ENCODE results near the gene PTPRN2. TPM values are rescaled to one million over a fixed set of nuclear protein-coding genes. Genes with fewer than 3 reads are reported as not detected.
"Not testable (repeated sequence)": the region's sequence is repeated elsewhere in the genome, so short reads cannot be mapped to it uniquely, and the experiment has no call there.

PTPRN2 gene
- total RNA-seq, 8 experiments from 2014 or later, result 0.10 to 19.7 (median 10.8) TPM; not detected in 1

DNA sequence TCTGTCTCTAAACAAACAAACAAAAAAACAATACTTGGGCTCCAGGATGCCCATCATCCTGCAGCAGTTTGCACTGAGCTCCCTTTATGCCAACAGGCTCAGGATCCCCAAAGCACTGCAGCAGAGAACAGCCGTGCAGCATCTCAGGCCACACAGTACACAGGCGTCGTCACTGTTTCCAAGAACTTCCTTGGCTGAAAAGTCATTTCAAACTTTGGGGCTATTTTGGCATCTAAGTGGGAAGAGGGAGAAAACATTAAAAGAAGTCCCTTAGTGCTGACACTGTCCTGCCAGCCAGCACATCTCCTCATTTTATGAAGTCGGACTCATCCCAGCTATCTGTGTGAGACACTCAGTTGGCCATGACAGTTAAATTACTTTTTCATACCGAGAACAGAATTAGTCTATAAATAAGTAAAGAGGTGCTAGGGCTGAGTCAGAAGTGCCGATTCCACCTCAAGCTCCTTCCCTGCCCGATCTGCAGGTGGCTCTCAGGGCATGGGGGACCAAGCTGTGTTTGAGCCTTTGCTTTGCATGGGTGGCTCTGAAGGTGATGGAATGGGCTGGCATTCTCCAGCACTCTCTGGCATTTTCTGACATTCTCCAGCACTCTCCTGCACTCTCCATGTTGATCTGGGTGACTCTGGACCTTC lies 68.5 kb downstream of the PTPRN2 start:
- no peak overlapping the region for H3K4me3 ChIP-seq
- no peak overlapping the region for H3K27ac ChIP-seq
- in situ Hi-C loops (cut with MboI; ENCODE audit: low pct_unique_long_range_greater_than_20kb in 2 of 9, low sequenced_read_pairs in 9 of 9, unreplicated experiment in 9 of 9), result no loop called here
- no peaks in the 10 kb centered on the region for H3K4me1 ChIP-seq (replicated peaks in 1 of 2)
- WGBS, 10 experiments, result 26 to 100% (median 81%) methylated on average over 1 to 7 of the region's 7 CpGs; no CpG with 5 or more reads in 4 of the 10 experiments
- ATAC-seq (replicated peaks in 6 of 8), result no peak

DNA sequence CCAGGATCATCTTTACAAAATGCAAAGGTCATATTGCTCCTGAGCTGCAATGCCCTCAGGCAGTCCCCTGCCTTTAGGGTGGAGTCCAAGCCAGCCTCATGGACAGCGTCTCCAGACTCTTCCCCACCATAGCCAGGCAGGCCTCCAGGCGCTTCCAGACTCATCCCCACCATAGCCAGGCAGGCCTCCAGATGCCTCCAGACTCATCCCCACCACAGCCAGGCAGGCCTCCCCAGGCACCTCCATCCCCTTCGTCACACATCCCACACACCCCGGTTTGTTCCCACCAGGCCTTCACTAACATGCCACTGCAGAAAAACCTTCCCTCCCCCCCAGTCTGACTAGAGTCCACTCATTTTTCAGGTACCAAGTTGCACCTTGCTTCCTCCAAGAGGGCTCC lies 70.1 kb downstream of the PTPRN2 start:
- no peak for ATAC-seq (replicated peaks in 6 of 8)
- WGBS, 10 experiments, result 0 to 92% (median 82%) methylated on average over 2 of the region's 4 CpGs; no CpG with 5 or more reads in 7 of the 10 experiments
- Histone ChIP-seq H3K27ac (no peak overlapping the region), H3K4me3 (no peak overlapping the region), H3K4me1 (replicated peaks in 1 of 2) (no peaks in the 10 kb centered on the region)
- in situ Hi-C loops (cut with MboI; ENCODE audit: low pct_unique_long_range_greater_than_20kb in 2 of 9, low sequenced_read_pairs in 9 of 9, unreplicated experiment in 9 of 9), result no loop called here

DNA sequence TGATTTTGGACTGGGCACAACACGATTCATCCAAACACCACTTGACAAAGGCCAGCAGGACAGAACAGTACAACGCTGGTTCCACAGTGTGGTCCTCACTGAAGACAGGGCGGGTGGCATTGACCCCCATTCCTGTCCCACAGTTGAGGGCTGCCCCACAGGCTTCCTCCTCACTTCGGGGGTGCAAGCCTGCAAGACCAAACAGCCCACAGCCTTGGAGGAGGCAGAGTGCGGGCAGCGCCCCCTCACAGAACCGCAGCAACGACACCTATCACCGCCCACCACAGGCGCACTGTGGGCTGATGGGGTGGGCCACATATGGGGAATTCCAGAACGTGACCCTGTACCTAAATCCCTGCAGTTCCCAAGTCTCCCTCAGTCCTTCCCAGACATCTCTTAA lies 70.6 kb downstream of the PTPRN2 start:
- no peak for ATAC-seq (replicated peaks in 6 of 8)
- 17 to 84% (median 40%) methylated on average over 1 to 8 of the region's 11 CpGs; no CpG with 5 or more reads in 7 of the 10 experiments for WGBS, 10 experiments
- H3K27ac ChIP-seq, result no peak overlapping the region
- H3K4me3 ChIP-seq, result no peak overlapping the region
- H3K4me1 ChIP-seq (replicated peaks in 1 of 2), result no peaks in the 10 kb centered on the region
- in situ Hi-C loops (cut with MboI; ENCODE audit: low pct_unique_long_range_greater_than_20kb in 2 of 9, low sequenced_read_pairs in 9 of 9, unreplicated experiment in 9 of 9), result no loop called here

DNA sequence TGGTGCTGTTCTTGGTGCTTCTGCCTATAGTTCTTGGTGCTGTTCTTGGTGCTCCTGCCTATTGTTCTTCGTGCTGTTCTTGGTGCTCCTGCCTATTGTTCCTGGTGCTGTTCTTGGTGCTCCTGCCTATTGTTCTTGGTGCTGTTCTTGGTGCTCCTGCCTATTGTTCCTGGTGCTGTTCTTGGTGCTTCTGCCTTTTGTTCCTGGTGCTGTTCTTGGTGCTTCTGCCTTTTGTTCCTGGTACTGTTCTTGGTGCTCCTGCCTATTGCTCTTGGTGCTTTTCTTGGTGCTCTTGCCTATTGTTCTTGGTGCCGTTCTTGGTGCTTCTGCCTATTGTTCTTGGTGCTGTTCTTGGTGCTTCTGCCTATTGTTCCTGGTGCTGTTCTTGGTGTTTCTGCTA lies 71.1 kb downstream of the PTPRN2 start:
- WGBS, 10 experiments, result 0 to 93% (median 78%) methylated on average over 1 to 2 of the region's 2 CpGs; no CpG with 5 or more reads in 2 of the 10 experiments
- Histone ChIP-seq H3K4me3 (no peak overlapping the region), H3K27ac (no peak overlapping the region), H3K4me1 (replicated peaks in 1 of 2) (no peaks in the 10 kb centered on the region)
- ATAC-seq (replicated peaks in 6 of 8), result no peak
- in situ Hi-C loops (cut with MboI; ENCODE audit: low pct_unique_long_range_greater_than_20kb in 2 of 9, low sequenced_read_pairs in 9 of 9, unreplicated experiment in 9 of 9), result no loop called here

DNA sequence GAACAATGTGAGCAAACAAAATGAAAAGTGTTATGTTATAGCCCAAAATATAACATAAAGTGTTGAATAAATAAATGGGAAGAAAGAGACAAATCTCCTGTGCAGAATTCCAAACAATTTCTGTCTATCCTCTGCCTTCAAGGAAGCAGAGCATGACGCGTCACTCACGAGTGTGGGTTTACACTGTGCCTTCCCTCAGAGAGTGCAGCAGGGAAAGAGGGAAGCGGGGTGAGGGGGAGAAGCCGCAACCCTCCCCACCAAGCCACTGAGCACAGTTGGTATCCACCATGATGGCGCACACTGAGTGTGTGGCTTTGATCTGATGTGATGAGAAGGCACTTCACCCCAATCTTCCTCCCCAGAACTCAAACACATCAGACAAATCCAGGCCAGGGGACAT lies 74.8 kb downstream of the PTPRN2 start:
- H3K4me1 ChIP-seq (replicated peaks in 1 of 2), result no peaks in the 10 kb centered on the region
- H3K27ac ChIP-seq, result no peak overlapping the region
- in situ Hi-C loops (cut with MboI; ENCODE audit: low pct_unique_long_range_greater_than_20kb in 2 of 9, low sequenced_read_pairs in 9 of 9, unreplicated experiment in 9 of 9), result no loop called here
- ATAC-seq (replicated peaks in 6 of 8), result no peak
- whole genome bisulfite sequencing, 10 experiments, result 20 to 100% (median 80%) methylated on average over 1 to 6 of the region's 6 CpGs; no CpG with 5 or more reads in 3 of the 10 experiments
- H3K4me3 ChIP-seq, result no peak overlapping the region

DNA sequence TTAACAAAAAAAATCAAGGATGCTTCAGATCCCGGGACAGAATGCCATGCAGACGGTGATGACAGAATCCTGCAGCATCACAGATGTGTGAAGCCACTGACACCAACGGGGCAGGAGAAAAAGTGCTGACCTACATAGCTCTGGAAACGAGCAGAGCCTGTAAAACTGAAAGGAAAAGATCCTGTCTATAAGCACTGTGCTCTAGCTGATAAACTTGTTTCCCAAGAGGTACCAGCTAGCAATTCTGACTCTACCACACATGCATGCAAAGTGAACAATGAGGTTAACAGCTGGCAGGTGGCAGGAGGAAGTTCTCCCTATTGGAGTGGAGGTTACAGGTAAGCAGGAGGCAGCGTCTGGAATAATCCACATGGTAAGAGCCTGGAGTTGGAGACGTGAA lies 75.6 kb downstream of the PTPRN2 start:
- 0 to 94% (median 19%) methylated on average over 2 to 6 of the region's 6 CpGs; no CpG with 5 or more reads in 4 of the 10 experiments for WGBS, 10 experiments
- H3K4me1 ChIP-seq (replicated peaks in 1 of 2), result no peaks in the 10 kb centered on the region
- H3K27ac ChIP-seq, result no peak overlapping the region
- no peak for ATAC-seq (replicated peaks in 6 of 8)
- in situ Hi-C loops (cut with MboI; ENCODE audit: low pct_unique_long_range_greater_than_20kb in 2 of 9, low sequenced_read_pairs in 9 of 9, unreplicated experiment in 9 of 9), result no loop called here
- no peak overlapping the region for H3K4me3 ChIP-seq

DNA sequence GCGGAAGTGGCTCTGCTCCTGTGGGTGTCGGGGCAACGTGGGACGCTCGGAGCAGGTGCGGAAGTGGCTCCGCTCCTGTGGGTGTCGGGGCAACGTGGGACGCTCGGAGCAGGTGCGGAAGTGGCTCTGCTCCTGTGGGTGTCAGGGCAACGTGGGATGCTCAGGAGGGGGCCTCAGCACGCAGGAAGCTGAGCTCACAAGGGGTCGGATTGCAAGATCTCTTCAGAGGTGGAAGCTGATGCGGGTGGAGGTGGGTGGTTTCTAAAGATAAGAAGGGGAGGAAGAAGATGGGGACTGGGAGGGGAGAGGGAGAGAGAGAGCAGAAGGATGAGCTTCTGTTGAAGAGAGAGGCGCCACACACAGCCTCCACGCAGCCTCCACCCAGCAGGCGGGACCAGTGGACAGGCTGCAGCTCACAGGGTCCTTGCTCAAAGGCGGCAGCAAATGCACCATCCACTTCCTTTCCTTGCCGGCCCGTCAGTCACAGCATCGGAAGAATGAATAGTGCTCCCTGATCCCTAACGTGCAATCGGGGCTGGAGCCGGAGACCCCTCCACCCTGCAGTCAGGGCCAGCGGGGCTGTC lies 78.7 kb downstream of the PTPRN2 start:
- in situ Hi-C loops (cut with MboI; ENCODE audit: low pct_unique_long_range_greater_than_20kb in 2 of 9, low sequenced_read_pairs in 9 of 9, unreplicated experiment in 9 of 9), result no loop called here
- Histone ChIP-seq H3K4me1 (replicated peaks in 1 of 2) (no peaks in the 10 kb centered on the region), H3K4me3 (no peak overlapping the region), H3K27ac (no peak overlapping the region)
- WGBS, 10 experiments, result 60 to 93% (median 79%) methylated on average over 2 to 8 of the region's 27 CpGs; no CpG with 5 or more reads in 4 of the 10 experiments
- ATAC-seq (replicated peaks in 6 of 8), result no peak

DNA sequence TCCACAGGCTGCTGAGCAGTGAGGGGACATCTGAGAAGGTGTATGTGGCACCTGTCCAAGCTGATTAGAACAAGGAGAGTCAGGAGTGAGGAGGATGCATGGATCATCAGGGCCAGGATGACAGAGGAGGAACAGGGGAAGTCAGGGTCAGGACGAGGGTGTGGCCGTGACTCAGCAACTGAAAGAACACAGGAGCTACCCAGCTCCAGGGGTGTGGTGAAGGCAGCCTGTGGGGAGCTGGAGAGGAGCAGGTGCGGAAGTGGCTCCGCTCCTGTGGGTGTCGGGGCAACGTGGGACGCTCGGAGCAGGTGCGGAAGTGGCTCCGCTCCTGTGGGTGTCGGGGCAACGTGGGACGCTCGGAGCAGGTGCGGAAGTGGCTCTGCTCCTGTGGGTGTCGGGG lies 79.3 kb downstream of the PTPRN2 start:
- ATAC-seq (replicated peaks in 6 of 8), result peak in 1 of 8 experiments; percentile 29
- H3K4me1 ChIP-seq (replicated peaks in 1 of 2); H3K27ac ChIP-seq; in situ Hi-C loops (cut with MboI; ENCODE audit: low pct_unique_long_range_greater_than_20kb in 2 of 9, low sequenced_read_pairs in 9 of 9, unreplicated experiment in 9 of 9); H3K4me3 ChIP-seq: not testable (repeated sequence)
- 32 to 60% methylated on average over 2 of the region's 16 CpGs; no CpG with 5 or more reads in 8 of the 10 experiments for WGBS, 10 experiments

DNA sequence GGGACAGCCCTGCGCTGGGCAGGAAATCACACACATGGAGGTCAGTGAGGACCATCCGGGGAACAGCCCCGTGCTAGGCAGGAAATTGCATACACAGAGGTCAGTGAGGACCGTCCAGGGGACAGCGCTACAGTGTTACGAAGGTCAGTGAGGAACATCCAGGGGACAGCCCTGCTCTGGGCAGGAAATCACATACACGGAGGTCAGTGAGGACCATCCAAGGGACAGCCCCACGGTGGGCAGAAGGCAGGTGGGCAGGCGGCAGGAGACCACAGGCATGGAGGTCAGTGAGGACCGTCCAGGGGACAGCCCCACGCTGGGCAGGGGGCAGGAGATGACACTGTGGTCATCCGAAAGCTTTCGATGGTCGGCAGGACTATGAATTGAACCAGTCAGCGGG lies 79.7 kb downstream of the PTPRN2 start:
- H3K4me1 ChIP-seq (replicated peaks in 1 of 2), result no peaks in the 10 kb centered on the region

DNA sequence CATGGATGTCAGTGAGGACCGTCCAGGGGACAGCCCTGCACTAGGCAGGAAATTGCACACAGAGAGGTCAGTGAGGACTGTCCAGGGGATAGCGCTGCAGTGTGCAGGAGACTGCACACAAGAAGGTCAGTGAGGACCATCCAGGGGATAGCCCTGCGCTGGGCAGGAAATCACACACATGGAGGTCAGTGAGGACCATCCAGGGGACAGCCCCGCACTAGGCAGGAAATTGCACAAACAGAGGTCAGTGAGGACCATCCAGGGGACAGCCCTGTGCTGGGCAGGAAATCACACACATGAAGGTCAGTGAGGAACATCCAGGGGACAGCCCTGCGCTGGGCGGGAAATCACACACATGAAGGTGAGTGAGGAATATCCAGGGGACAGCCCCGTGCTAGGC lies 80.4 kb downstream of the PTPRN2 start:
- in situ Hi-C loops (cut with MboI; ENCODE audit: low pct_unique_long_range_greater_than_20kb in 2 of 9, low sequenced_read_pairs in 9 of 9, unreplicated experiment in 9 of 9); H3K4me1 ChIP-seq (replicated peaks in 1 of 2); H3K27ac ChIP-seq; ATAC-seq (replicated peaks in 6 of 8); H3K4me3 ChIP-seq: not testable (repeated sequence)
- WGBS, 10 experiments, result 0 to 100% (median 67%) methylated on average over 1 to 2 of the region's 7 CpGs; no CpG with 5 or more reads in 5 of the 10 experiments

More for the DNA sequence above, 79.7 kb downstream of the PTPRN2 start:
- H3K4me3 ChIP-seq, result no peak overlapping the region
- in situ Hi-C loops (cut with MboI; ENCODE audit: low pct_unique_long_range_greater_than_20kb in 2 of 9, low sequenced_read_pairs in 9 of 9, unreplicated experiment in 9 of 9), result no loop called here
- no peak overlapping the region for H3K27ac ChIP-seq
- ATAC-seq (replicated peaks in 6 of 8), result no peak
- 10 to 100% (median 68%) methylated on average over 1 to 7 of the region's 15 CpGs; no CpG with 5 or more reads in 3 of the 10 experiments for WGBS, 10 experiments

DNA sequence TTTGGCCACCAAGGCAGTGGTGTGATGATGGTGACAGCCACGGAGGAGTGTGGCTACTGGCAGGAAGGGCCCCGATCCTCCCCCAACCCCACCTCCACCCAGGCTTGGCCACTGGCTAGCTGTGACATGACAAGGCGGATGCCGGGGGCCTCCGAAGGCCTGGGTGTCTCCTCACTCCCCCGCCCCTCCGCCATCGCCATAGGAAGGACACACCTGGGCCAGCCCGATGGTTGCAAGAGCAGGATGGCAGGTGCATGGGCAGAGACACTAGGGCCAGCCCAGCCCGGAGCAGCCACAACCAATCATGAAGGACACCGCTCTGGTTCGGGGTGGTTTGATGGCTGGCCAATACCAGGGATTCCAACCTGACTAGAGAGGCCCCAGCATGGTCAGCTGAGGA lies 81.0 kb downstream of the PTPRN2 start:
- H3K27ac ChIP-seq, result no peak overlapping the region
- H3K4me3 ChIP-seq, result no peak overlapping the region
- no peaks in the 10 kb centered on the region for H3K4me1 ChIP-seq (replicated peaks in 1 of 2)
- no peak for ATAC-seq (replicated peaks in 6 of 8)
- WGBS, 10 experiments, result 87% methylated on average over 5 of the region's 12 CpGs; no CpG with 5 or more reads in 9 of the 10 experiments
- in situ Hi-C loops (cut with MboI; ENCODE audit: low pct_unique_long_range_greater_than_20kb in 2 of 9, low sequenced_read_pairs in 9 of 9, unreplicated experiment in 9 of 9), result no loop called here

DNA sequence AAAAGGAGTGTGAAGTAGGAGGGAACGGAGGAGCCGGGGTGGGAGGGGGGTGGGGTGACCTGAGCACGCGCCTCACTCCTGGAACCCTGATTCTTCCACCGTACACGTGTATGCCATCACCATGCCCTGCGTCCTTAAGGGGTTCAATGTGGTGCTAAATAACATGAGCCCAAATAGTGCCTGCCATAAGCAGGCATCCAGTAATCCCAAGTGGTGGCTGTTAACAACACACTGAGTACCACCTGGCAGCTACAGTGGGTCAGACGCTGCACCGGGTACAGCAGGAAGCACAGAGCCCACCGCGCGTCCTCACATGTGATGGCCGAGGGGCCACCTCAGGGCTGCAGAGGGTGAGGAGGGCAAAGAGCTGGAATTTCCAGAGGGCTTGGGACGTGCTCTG lies 81.9 kb downstream of the PTPRN2 start:
- WGBS, 10 experiments, result 14 to 100% (median 74%) methylated on average over 1 to 2 of the region's 14 CpGs; no CpG with 5 or more reads in 6 of the 10 experiments
- H3K4me3 ChIP-seq, result no peak overlapping the region
- no peak for ATAC-seq (replicated peaks in 6 of 8)
- no peaks in the 10 kb centered on the region for H3K4me1 ChIP-seq (replicated peaks in 1 of 2)
- in situ Hi-C loops (cut with MboI; ENCODE audit: low pct_unique_long_range_greater_than_20kb in 2 of 9, low sequenced_read_pairs in 9 of 9, unreplicated experiment in 9 of 9), result no loop called here
- no peak overlapping the region for H3K27ac ChIP-seq

DNA sequence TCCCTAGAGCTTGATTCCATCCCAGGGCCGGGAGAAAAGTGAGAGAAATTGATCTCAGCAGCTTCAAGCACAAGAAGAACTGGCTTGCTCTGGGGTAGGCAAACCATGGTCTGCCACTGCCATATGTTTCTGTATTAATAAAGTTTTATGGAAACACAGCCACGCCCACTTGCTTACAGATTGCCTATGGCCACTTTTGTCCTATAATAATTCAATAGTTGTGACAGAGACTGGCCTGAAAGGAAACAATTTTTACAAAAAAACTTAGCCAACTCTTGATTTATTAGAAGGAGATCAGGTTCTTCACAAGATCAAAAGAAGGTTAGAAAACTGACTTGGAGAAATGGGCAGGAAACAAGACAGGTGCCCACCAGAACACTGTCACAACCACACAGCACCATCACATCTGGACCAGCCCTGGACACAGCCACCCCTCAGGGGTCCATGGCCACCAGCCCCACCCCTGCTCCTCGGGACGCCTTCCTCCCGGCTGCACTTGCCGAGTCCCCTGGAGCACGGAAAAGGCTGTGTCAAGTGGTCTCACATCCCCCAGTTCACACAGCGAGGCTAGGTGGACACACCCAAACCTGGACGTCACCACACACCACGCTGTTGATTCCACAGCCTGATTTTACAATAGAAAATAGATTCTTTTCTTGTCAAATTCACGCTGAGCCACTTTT lies 85.4 kb downstream of the PTPRN2 start:
- 0 to 91% (median 42%) methylated on average over 1 to 7 of the region's 11 CpGs; no CpG with 5 or more reads in 2 of the 10 experiments for WGBS, 10 experiments
- no peak for ATAC-seq (replicated peaks in 6 of 8)
- Histone ChIP-seq H3K4me3 (no peak overlapping the region), H3K27ac (no peak overlapping the region), H3K4me1 (replicated peaks in 1 of 2) (peaks cover 0 to 5% of the 10 kb centered on the region in 2 donors)
- in situ Hi-C loops (cut with MboI; ENCODE audit: low pct_unique_long_range_greater_than_20kb in 2 of 9, low sequenced_read_pairs in 9 of 9, unreplicated experiment in 9 of 9), result no loop called here
